GM19324 (cell line): ENCODE results near the gene NUDT2.
"Not testable (repeated sequence)": the region's sequence is repeated elsewhere in the genome, so short reads cannot be mapped to it uniquely, and the experiment has no call there.

Source experiments
- ATAC-seq: cut with Tn5 transposase; IDR thresholded peaks from one replicate; pipeline ENCODE4 v1.9.1; 2021; ENCODE audit warnings: mild to moderate bottlenecking, moderate library complexity; ENCODE audit not compliant: unreplicated experiment, low FRiP score

Gene NUDT2

GRCh38 chr9:34328987-34329832 is at the start of gene NUDT2, which contains the start of gene KIF24:
Gene NUDT2, plus strand, starts transcription at chr9:34329569. Its CDS starts 9,471 bp downstream, at chr9:34339040.
Gene KIF24, minus strand, starts transcription at chr9:34329268. Its CDS starts 17,922 bp downstream, at chr9:34311346.
- ATAC-seq = peak; percentile 95

DNA sequence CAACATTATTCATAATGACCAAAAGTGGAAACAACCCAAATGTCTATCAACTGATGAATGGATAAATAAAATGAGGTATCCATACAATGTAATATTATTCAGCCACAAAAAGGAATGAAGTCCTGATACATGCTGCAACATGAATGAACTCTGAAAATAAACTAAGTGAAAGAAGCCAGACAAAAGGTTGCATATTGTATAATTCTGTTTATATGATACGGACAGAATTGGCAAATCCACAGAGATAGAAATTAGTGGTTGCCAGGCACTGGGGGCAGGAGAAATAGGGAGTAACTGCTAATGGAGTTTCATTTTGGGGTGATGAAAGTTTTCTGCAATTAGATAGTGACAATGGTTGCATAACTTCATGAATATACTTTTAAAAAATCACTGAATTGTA is 47.3 kb upstream of the NUDT2 start:
- ATAC-seq = no peak

DNA sequence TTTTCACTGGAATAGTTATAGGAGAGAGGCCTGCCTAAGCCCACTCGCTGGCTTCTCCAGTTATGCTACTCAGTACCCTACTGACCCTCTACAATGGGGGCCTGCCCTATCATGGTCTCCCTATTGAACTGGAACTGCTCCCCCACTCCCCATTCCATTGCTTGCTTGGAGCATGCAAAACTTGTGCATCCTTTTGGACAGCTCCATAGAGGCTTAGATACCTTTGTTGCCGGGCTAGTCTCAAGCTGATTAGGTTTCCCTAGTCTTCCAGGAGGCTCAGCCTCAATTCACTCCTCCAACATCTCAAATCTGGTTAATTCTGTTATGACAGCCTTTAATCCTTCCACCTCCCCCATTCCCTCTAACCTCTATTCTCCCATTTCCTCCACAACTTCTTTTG is 40.2 kb upstream of the NUDT2 start:
- ATAC-seq = no peak

DNA sequence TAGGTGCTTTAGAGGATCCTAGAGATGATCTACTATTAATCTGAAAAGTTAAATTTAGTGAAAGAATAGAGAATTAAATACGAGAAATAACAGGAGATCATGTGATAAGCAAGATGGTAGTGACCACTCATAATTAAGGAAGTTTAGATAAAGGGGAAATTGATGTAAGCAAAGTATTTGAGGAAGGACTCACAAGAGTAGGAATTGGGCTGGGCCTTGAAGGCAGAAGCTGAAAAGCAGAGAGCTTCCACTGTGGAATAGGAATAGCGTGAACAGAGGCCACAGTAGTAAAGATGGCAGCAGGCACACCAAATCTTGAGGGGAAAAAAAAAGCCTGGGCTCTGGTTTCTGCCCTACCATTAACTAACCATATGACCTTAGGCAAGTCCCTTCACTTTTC is 38.3 kb upstream of the NUDT2 start:
- no peak for ATAC-seq

- ATAC-seq = no peak
These were observed 37.9 kb upstream of the NUDT2 start for GRCh38 chr9:34291423-34291822.

DNA sequence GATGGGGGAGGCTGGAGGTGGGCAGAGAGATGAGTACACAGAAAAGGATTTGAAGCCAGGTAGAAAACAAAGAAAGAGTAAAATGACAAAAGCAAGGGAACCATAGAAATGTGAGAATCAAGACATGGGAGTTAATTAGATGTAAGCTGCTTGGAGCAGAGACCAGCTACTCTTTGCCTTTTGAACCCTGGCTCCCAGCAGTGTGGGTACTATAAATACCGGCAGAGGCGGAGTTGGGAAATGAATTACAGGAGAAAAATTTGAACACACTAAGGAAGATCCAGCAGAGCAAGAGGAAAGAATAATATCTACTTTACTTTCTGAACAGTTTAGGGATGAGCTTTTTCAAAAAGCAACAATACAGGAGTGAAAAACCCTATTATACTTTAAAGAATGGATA is 36.8 kb upstream of the NUDT2 start:
- ATAC-seq = no peak

DNA sequence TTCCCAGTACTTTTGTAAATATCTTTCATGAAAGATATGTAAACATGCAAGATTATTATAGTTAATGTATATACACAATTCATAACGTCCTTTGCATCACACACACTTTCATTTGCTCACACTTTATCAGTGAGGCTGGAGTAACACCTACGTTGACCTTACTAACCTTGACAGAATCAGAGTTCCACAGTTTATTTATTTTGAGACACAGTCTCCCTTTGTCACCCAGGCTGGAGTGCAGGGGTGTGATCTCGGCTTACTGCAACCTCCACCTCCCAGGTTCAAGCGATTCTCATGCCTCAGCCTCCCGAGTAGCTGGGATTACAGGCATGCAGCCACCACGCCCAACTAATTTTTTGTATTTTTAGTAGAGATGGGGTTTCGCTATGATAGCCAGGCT is 28.3 kb upstream of the NUDT2 start:
- not testable (repeated sequence) for ATAC-seq

DNA sequence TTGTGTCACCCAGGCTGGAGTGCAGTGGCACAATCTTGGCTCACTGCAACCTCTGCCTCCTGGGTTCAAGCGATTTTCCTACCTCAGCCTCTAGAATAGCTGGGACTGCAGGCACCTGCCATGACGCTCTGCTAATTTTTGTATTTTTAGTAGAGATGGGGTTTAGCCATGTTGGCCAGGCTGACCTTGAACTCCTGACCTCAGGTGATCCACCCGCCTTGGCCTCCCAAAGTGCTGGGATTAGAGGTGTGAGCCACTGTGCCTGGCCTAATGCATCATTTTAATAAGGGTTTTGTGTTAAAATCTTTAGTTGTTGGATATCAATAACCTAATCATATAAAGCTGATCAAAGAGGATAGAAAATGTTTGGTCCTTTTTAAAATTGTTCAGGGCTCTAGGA is 21.1 kb upstream of the NUDT2 start:
- ATAC-seq = not testable (repeated sequence)

DNA sequence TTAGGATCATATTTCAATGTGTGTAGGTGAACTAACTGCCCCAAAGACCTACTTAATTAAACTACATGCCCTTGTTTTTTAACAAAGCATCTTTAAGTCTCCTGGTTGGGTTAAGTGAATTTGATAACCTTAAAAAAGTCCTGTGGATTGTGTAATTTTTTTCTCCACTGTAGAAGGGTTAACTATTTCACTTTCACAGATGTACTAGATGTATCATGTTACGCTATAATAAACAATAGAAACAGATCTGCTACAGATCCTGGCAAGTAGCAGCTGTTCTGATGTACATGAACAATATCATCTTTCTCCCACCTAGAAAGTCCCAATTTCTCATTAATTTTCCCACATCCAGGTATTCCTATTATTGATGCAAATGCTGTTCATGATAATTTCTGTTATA is 19.2 kb upstream of the NUDT2 start:
- ATAC-seq = no peak

DNA sequence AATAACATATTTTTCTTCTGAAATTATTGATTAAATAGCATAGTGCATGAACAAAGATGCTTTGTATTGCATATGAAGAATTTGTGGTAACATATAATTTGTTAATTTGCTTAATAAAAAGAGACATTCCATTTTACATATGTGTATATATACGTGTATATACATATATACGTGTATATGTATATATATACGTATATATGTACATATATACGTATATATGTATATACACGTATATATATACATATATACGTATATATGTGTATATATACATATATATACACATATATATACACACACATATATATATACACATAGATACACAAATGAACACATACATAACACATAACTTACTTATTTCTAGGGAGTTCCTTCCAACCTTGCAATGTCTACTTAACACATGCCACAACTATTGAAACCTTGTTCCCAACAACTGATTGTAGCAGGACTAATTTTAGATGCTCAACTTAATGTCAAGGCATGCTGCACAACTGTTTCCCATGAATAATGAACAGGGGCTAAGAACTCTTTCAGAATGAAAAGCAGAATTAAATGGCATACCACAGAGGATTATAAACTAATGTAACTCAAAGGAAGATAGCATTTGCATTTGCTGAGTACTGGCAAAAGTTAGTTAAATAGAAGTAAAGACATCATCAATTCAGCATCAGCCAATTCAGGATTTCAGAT is 17.7 kb upstream of the NUDT2 start:
- no peak for ATAC-seq

DNA sequence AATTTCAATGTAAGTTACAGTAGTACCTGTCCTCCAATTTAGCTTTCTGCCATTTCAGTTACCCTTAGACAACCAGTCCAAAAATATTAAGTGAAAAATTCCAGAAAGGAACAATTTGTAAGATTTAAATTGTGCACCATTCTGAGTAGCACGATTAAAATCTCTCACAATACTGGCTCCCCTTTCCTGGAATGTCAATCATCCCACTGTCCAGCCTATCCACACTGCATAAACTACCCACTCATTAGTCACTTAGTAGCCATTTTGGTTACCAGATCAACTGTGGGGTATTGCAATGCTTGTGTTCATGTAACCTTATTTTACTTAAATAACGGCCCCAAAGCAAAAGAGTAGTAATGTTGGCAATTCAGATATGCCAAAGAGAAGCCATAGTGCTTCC is 11.9 kb upstream of the NUDT2 start:
- ATAC-seq = no peak

DNA sequence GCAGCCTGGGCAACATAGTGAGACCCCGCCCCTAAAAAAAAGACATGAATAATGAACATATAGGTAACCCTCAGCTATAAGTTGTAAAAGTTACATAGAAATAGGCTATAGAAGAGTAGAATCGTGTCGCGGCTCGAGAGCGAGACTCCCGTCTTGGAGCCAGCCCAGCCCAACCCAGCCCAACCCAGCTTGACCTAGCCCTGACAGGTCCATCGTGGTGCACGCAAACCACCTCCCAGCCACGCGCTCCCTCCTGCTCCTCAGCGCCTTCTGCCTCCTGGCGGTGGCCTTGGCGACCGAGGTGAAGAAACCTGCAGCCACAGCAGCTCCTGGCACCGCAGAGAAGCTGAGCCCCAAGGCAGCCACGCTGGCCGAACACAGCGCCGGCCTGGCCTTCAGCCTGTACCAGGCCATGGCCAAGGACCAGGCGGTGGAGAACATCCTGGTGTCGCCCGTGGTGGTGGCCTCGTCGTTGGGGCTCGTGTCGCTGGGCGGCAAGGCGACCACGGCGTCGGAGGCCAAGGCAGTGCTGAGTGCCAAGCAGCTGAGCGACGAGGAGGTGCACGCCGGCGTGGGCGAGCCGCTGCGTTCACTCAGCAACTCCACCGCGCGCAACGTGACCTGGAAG is 11.1 kb upstream of the NUDT2 start:
- no peak for ATAC-seq

DNA sequence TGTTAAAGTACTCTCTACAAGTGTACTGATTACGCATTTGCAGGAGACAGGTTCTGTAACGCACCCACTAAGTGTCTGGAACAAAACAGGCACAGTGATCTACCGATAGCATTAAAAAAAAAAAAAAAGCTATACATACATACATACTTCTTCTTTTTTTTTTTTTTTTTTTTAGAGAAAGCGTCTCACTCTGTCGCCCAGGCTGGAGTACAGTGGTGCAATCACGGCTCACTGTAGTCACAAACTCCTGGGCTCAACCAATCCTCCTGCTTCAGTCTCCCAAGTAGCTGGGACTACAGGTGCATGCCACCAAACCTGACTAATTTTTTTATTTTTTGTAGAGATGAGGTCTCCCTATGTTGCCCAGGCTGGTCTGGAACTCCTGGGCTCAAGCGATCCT is 7.9 kb upstream of the NUDT2 start:
- ATAC-seq = no peak

DNA sequence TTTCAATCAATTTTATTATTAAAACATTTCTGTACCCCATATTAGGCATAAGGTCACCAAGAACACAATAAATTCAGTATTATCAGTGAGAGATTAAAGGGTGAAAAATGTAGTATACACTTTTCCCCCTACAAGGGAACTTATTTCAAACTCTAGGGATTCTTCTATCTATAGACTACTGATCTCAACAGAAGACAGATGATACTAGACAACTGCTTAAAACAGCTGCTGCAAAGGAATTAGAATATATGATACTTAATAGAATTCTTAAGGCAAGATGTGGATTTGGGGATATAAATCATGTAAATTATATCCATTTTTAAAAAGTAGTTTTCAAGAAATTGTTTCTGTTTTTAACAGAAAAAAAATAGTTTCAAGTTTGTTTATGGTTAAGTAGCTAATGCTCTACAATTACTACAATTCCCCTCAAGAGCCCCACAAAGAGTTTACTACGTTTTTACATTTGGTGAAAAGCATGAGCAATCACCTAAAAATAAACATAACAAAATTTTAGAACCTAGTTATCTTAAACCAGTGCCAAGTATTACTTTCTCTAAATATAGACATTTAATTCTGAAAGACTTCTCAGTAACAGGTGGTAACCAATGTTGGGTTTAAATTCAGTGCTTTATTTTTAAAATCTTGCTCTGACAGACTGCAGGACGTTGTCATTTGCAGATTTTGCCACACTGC is 6.3 kb upstream of the NUDT2 start:
- ATAC-seq = no peak

- no peak for ATAC-seq
These were observed 2.7 kb upstream of the NUDT2 start for GRCh38 chr9:34326690-34327089.

GRCh38 chr9:34328500-34328986 is 826 bp upstream of the NUDT2 start:
- ATAC-seq = no peak

DNA sequence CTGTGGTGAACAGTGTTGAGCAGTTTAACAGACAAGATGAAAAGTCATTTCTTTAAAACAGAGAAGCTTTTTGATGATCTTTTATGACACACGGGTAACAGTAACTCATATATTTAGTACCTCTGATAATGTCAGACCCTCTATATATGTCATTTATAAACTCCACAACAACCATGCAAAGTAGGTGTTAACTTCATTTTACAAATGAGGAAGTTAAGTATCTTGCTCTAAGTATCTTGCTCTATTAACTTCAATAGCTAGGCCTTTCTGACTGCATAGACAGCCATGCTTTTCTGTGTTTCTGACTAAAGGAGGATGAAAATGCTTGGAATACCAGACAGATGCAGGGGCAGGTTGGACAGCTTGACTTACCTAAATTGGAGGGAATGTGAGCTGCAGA is 1.8 kb downstream of the NUDT2 start:
- ATAC-seq = no peak

GRCh38 chr9:34332076-34332964 is 3.0 kb downstream of the NUDT2 start:
- ATAC-seq = no peak

DNA sequence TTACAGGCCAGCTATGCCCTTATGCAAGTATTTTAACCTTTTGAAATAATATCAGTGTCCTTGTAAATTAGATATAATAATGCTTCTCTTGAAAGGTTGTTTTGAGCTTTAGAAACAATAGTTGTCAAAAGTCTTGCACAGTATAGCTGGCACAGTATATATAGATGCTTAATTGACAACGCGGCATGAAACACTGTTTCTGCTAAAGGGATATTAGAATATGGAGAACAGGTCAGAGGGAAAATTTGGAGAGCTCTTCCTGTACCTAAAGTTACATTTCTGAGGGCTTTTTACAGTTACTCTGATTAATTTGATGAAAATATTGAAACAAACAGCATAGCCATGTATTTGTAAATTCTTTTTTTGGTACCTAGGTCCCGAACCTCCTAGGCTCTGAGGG is 4.5 kb downstream of the NUDT2 start:
- no peak for ATAC-seq

DNA sequence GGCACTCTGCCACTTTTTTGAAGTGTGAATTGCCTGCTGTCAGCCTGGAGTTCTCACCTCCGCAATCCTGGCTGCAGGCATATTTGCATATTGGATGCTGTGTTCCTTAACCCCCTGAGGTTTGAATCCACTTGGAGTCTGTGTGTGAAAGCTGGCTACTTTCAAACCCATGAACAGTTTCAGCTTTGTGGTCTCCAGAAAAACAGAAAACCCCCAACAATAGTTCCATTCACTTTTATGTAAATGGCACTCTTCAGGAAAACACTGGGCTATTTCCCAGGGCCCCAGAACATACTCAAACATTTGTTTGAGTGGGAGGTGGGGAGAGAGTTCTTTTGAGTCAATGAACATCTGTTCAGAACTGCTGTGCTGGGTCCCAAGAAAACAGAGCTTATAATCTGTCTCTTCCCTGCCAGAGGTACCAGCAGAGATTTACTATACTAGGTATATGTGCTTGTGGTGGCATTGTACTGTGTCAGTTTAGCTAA is 5.0 kb downstream of the NUDT2 start:
- ATAC-seq = no peak
